Activated naive CD8-positive, alpha-beta T cell (primary cell): Measurements from ENCODE around the gene TBX4.
A peak's percentile ranks its signal among the peaks of the same experiment; 100 is the strongest.

ENCODE experiments used
- H3K27ac Mint-ChIP-seq: one replicate; pipeline ENCODE4 v1.8.0; 2021; ENCODE audit warnings: mixed read lengths
- H3K27me3 Mint-ChIP-seq: one replicate; pipeline ENCODE4 v1.8.0; 2021; ENCODE audit warnings: mixed read lengths
- H3K36me3 Mint-ChIP-seq: one replicate; pipeline ENCODE4 v1.8.0; 2021; ENCODE audit warnings: mixed read lengths
- H3K4me1 Mint-ChIP-seq: one replicate; pipeline ENCODE4 v1.8.0; 2021; ENCODE audit warnings: low read depth, mixed read lengths
- H3K4me3 Mint-ChIP-seq: one replicate; pipeline ENCODE4 v1.8.0; 2021; ENCODE audit warnings: mild to moderate bottlenecking, mixed read lengths
- H3K9me3 Mint-ChIP-seq: one replicate; pipeline ENCODE4 v1.8.0; 2021; ENCODE audit warnings: low read depth, mixed read lengths

TBX4 gene

GRCh38 chr17:61451538-61452300 lies 503 bp upstream of the TBX4 start:
- peaks cover 28% of the 10 kb centered on the region for H3K4me1 Mint-ChIP-seq
- peaks cover 38% of the 10 kb centered on the region for H3K27me3 Mint-ChIP-seq
- no peaks in the 10 kb centered on the region for H3K9me3 Mint-ChIP-seq
- H3K4me3 Mint-ChIP-seq = no peak overlapping the region
- no peak overlapping the region for H3K27ac Mint-ChIP-seq
- peaks cover 3% of the 10 kb centered on the region for H3K36me3 Mint-ChIP-seq

GRCh38 chr17:61453566-61454380 lies 1.6 kb downstream of the TBX4 start:
- Mint-ChIP-seq H3K9me3 (no peaks in the 10 kb centered on the region), H3K4me1 (peaks cover 43% of the 10 kb centered on the region), H3K4me3 (peak overlapping the region; percentile 53), H3K36me3 (peaks cover 3% of the 10 kb centered on the region), H3K27me3 (peaks cover 50% of the 10 kb centered on the region), H3K27ac (no peak overlapping the region)

GRCh38 chr17:61454381-61455323 lies 2.4 kb downstream of the TBX4 start:
- peaks cover 43% of the 10 kb centered on the region for H3K4me1 Mint-ChIP-seq
- H3K27ac Mint-ChIP-seq = no peak overlapping the region
- H3K9me3 Mint-ChIP-seq = no peaks in the 10 kb centered on the region
- peaks cover 53% of the 10 kb centered on the region for H3K27me3 Mint-ChIP-seq
- peaks cover 3% of the 10 kb centered on the region for H3K36me3 Mint-ChIP-seq
- peak overlapping the region; percentile 53 for H3K4me3 Mint-ChIP-seq

- Mint-ChIP-seq H3K9me3 (no peaks in the 10 kb centered on the region), H3K27me3 (peaks cover 56% of the 10 kb centered on the region), H3K4me1 (peaks cover 44% of the 10 kb centered on the region), H3K36me3 (peaks cover 3% of the 10 kb centered on the region), H3K4me3 (peak overlapping the region; percentile 17), H3K27ac (no peak overlapping the region)
Measured at GRCh38 chr17:61455324-61456060, 3.3 kb downstream of the TBX4 start.

- Mint-ChIP-seq H3K9me3 (no peaks in the 10 kb centered on the region), H3K4me1 (peaks cover 46% of the 10 kb centered on the region), H3K4me3 (no peak overlapping the region)
Measured at GRCh38 chr17:61456061-61456681, 3.9 kb downstream of the TBX4 start.

GRCh38 chr17:61456688-61457225 lies 4.5 kb downstream of the TBX4 start:
- H3K4me1 Mint-ChIP-seq = peaks cover 51% of the 10 kb centered on the region

More at GRCh38 chr17:61456061-61456681, 3.9 kb downstream of the TBX4 start:
- no peak overlapping the region for H3K27ac Mint-ChIP-seq
- H3K27me3 Mint-ChIP-seq = peaks cover 56% of the 10 kb centered on the region
- peaks cover 3% of the 10 kb centered on the region for H3K36me3 Mint-ChIP-seq

GRCh38 chr17:61457226-61457983 lies 5.2 kb downstream of the TBX4 start:
- Mint-ChIP-seq H3K27ac (no peak overlapping the region), H3K4me1 (peaks cover 55% of the 10 kb centered on the region), H3K4me3 (peak overlapping the region; percentile 82), H3K27me3 (peaks cover 59% of the 10 kb centered on the region), H3K36me3 (peaks cover 3% of the 10 kb centered on the region), H3K9me3 (no peaks in the 10 kb centered on the region)

More at GRCh38 chr17:61456688-61457225, 4.5 kb downstream of the TBX4 start:
- Mint-ChIP-seq H3K4me3 (peak overlapping the region; percentile 82), H3K27me3 (peaks cover 59% of the 10 kb centered on the region), H3K27ac (no peak overlapping the region), H3K36me3 (peaks cover 3% of the 10 kb centered on the region), H3K9me3 (no peaks in the 10 kb centered on the region)

GRCh38 chr17:61458000-61458399 lies 5.8 kb downstream of the TBX4 start:
- peaks cover 55% of the 10 kb centered on the region for H3K4me1 Mint-ChIP-seq
- no peak overlapping the region for H3K27ac Mint-ChIP-seq
- peaks cover 3% of the 10 kb centered on the region for H3K36me3 Mint-ChIP-seq
- peaks cover 57% of the 10 kb centered on the region for H3K27me3 Mint-ChIP-seq
- peak overlapping the region; percentile 6 for H3K4me3 Mint-ChIP-seq
- H3K9me3 Mint-ChIP-seq = no peaks in the 10 kb centered on the region

GRCh38 chr17:61458421-61459141 lies 6.4 kb downstream of the TBX4 start:
- no peaks in the 10 kb centered on the region for H3K9me3 Mint-ChIP-seq
- H3K27me3 Mint-ChIP-seq = peaks cover 56% of the 10 kb centered on the region
- peaks cover 3% of the 10 kb centered on the region for H3K36me3 Mint-ChIP-seq
- H3K27ac Mint-ChIP-seq = no peak overlapping the region
- peak overlapping the region; percentile 6 for H3K4me3 Mint-ChIP-seq
- H3K4me1 Mint-ChIP-seq = peaks cover 53% of the 10 kb centered on the region

GRCh38 chr17:61459142-61459809 lies 7.1 kb downstream of the TBX4 start:
- no peak overlapping the region for H3K4me3 Mint-ChIP-seq
- H3K36me3 Mint-ChIP-seq = peaks cover 3% of the 10 kb centered on the region
- peaks cover 46% of the 10 kb centered on the region for H3K4me1 Mint-ChIP-seq
- H3K27ac Mint-ChIP-seq = no peak overlapping the region
- H3K27me3 Mint-ChIP-seq = peaks cover 49% of the 10 kb centered on the region
- no peaks in the 10 kb centered on the region for H3K9me3 Mint-ChIP-seq

- Mint-ChIP-seq H3K4me3 (no peak overlapping the region), H3K4me1 (peaks cover 41% of the 10 kb centered on the region), H3K27me3 (peaks cover 47% of the 10 kb centered on the region), H3K36me3 (peaks cover 3% of the 10 kb centered on the region), H3K27ac (no peak overlapping the region), H3K9me3 (no peaks in the 10 kb centered on the region)
Measured at GRCh38 chr17:61459939-61460718, 7.9 kb downstream of the TBX4 start.
